ENCODE results near the gene NCKAP5L.

- TF ChIP-seq POLR2AphosphoS5 (IDR thresholded peaks at IDR 0.05; ENCODE audit: low read depth, low read length) (no peak), TAF1 (IDR thresholded peaks at IDR 0.05; ENCODE audit: borderline replicate concordance, insufficient read depth, low read length) (no peak)
Observed at GRCh38 chr12:49843876-49844437, 15.7 kb upstream of the NCKAP5L start.
